GM12875 (cell line): ENCODE data around the gene NOTCH1.

Experiments
- H3K4me3 ChIP-seq: one replicate; pipeline ENCODE4 v1.5.1; 2011; ENCODE audit warnings: low read depth, low read length, control low read depth
- CTCF ChIP-seq: IDR thresholded peaks from 2 replicates; pipeline ENCODE4 v1.5.1; 2011; ENCODE audit warnings: low read depth, mild to moderate bottlenecking, control low read depth, inconsistent platforms, low read length, moderate library complexity, borderline replicate concordance; ENCODE audit not compliant: insufficient read depth

The NOTCH1 gene

GRCh38 chr9:136545965-136546696, at the start of gene NOTCH1:
Gene NOTCH1 (minus strand): TSS chr9:136546048. CDS start chr9:136545786, 262 bp downstream.
- no peak for TF ChIP-seq CTCF
- H3K4me3 ChIP-seq = peak within 1 kb of the TSS; percentile 74

GRCh38 chr9:136594492-136594891, 48.6 kb upstream of the NOTCH1 start:
- H3K4me3 ChIP-seq = no peak overlapping the region
- no peak for TF ChIP-seq CTCF

- no peak for TF ChIP-seq CTCF
Measured at GRCh38 chr9:136593581-136593980, 47.7 kb upstream of the NOTCH1 start.

GRCh38 chr9:136592666-136593065, 46.8 kb upstream of the NOTCH1 start:
- no peak for TF ChIP-seq CTCF

More at GRCh38 chr9:136593581-136593980, 47.7 kb upstream of the NOTCH1 start:
- H3K4me3 ChIP-seq = no peak overlapping the region

GRCh38 chr9:136590821-136591752, 45.2 kb upstream of the NOTCH1 start:
- TF ChIP-seq CTCF = no peak
- H3K4me3 ChIP-seq = no peak overlapping the region

More at GRCh38 chr9:136592666-136593065, 46.8 kb upstream of the NOTCH1 start:
- no peak overlapping the region for H3K4me3 ChIP-seq

- H3K4me3 ChIP-seq = no peak overlapping the region
- TF ChIP-seq CTCF = no peak
Measured at GRCh38 chr9:136589766-136590763, 44.2 kb upstream of the NOTCH1 start.
